H9 (cell line): ENCODE results near the gene APOC1. TPM values are rescaled to one million over a fixed set of nuclear protein-coding genes. Genes with fewer than 3 reads are reported as not detected.

Experiments
- DNase-seq: peaks from one replicate; pipeline ENCODE4 v3.0.0-alpha.2; 2017
- H2AFZ ChIP-seq: one replicate; pipeline ENCODE4 v1.6.1; 2013; ENCODE audit warnings: mild to moderate bottlenecking, low read length, control low read depth, moderate library complexity
- H2AK5ac ChIP-seq: 2 replicates; pipeline ENCODE4 v1.6.1; 2013; ENCODE audit warnings: low read length, control low read depth, mixed read lengths; ENCODE audit not compliant: insufficient read length
- H2BK120ac ChIP-seq: one replicate; pipeline ENCODE4 v1.6.1; 2013; ENCODE audit warnings: low read depth, mild to moderate bottlenecking, low read length, control low read depth, inconsistent platforms; ENCODE audit not compliant: poor library complexity, severe bottlenecking
- H2BK12ac ChIP-seq: 2 replicates; pipeline ENCODE4 v1.6.1; 2013; ENCODE audit warnings: low read length, control low read depth, mixed read lengths, low read depth; ENCODE audit not compliant: insufficient read length
- H2BK15ac ChIP-seq: 2 replicates; pipeline ENCODE4 v1.6.1; 2013; ENCODE audit warnings: low read depth, low read length, control low read depth
- H2BK20ac ChIP-seq: one replicate; pipeline ENCODE4 v1.6.1; 2013; ENCODE audit warnings: low read depth, mild to moderate bottlenecking, low read length, control low read depth, inconsistent platforms; ENCODE audit not compliant: poor library complexity, severe bottlenecking
- H2BK5ac ChIP-seq: 2 replicates; pipeline ENCODE4 v1.6.1; 2013; ENCODE audit warnings: low read length, control low read depth, mixed read lengths; ENCODE audit not compliant: insufficient read length
- H3K14ac ChIP-seq: 2 replicates; pipeline ENCODE4 v1.6.1; 2013; ENCODE audit warnings: low read length, control low read depth; ENCODE audit not compliant: insufficient read depth
- H3K18ac ChIP-seq: 2 replicates; pipeline ENCODE4 v1.6.1; 2013; ENCODE audit warnings: low read depth, mild to moderate bottlenecking, mixed read lengths, low read length, control low read depth; ENCODE audit not compliant: insufficient read length
- H3K23ac ChIP-seq: 2 replicates; pipeline ENCODE4 v1.6.1; 2013; ENCODE audit warnings: low read length, control low read depth, mixed read lengths, low read depth; ENCODE audit not compliant: insufficient read length
- H3K23me2 ChIP-seq: 2 replicates; pipeline ENCODE4 v1.6.1; 2013; ENCODE audit warnings: low read depth, mild to moderate bottlenecking, mixed read lengths, low read length, control low read depth; ENCODE audit not compliant: insufficient read length, poor library complexity, severe bottlenecking
- H3K27ac ChIP-seq: 2 replicates; pipeline ENCODE4 v1.5.1; 2013; ENCODE audit warnings: low read length, control low read depth, mixed read lengths, low read depth; ENCODE audit not compliant: insufficient read length
- H3K27me3 ChIP-seq: 2 replicates; pipeline ENCODE4 v1.6.1; 2013; ENCODE audit warnings: low read length, control low read depth, inconsistent platforms; ENCODE audit not compliant: insufficient read depth
- H3K4ac ChIP-seq: 2 replicates; pipeline ENCODE4 v1.6.1; 2013; ENCODE audit warnings: low read depth, mild to moderate bottlenecking, control low read depth, inconsistent platforms, low read length, moderate library complexity
- H3K4me1 ChIP-seq: 2 replicates; pipeline ENCODE4 v1.6.1; 2013; ENCODE audit warnings: low read length, control low read depth, inconsistent platforms; ENCODE audit not compliant: insufficient read depth
- H3K4me2 ChIP-seq: 2 replicates; pipeline ENCODE4 v1.6.1; 2013; ENCODE audit warnings: low read length, control low read depth, mixed read lengths; ENCODE audit not compliant: insufficient read length, insufficient read depth
- H3K56ac ChIP-seq: 2 replicates; pipeline ENCODE4 v1.6.1; 2013; ENCODE audit warnings: low read depth, mild to moderate bottlenecking, mixed read lengths, low read length, control low read depth; ENCODE audit not compliant: insufficient read length
- H3K79me1 ChIP-seq: 2 replicates; pipeline ENCODE4 v1.6.1; 2013; ENCODE audit warnings: low read depth, mild to moderate bottlenecking, moderate library complexity, low read length, control low read depth, inconsistent platforms; ENCODE audit not compliant: insufficient read depth, poor library complexity, severe bottlenecking
- H3K79me2 ChIP-seq: 2 replicates; pipeline ENCODE4 v1.6.1; 2013; ENCODE audit warnings: low read length, control low read depth, inconsistent platforms; ENCODE audit not compliant: insufficient read depth
- H3K9ac ChIP-seq: 2 replicates; pipeline ENCODE4 v1.6.1; 2013; ENCODE audit warnings: low read length, control low read depth, mixed read lengths; ENCODE audit not compliant: insufficient read length; ENCODE audit errors: extremely low read depth
- H3K9me3 ChIP-seq: one replicate; pipeline ENCODE4 v1.6.1; 2013; ENCODE audit warnings: low read depth, low read length, inconsistent platforms; ENCODE audit not compliant: control insufficient read depth
- H3T11ph ChIP-seq: one replicate; pipeline ENCODE4 v1.6.1; 2013; ENCODE audit warnings: mild to moderate bottlenecking, low read length, control low read depth, inconsistent platforms
- H4K20me1 ChIP-seq: one replicate; pipeline ENCODE4 v1.6.1; 2013; ENCODE audit not compliant: control insufficient read depth, insufficient read length, insufficient read depth
- H4K5ac ChIP-seq: 2 replicates; pipeline ENCODE4 v1.6.1; 2013; ENCODE audit warnings: low read depth, mild to moderate bottlenecking, mixed read lengths, low read length, control low read depth; ENCODE audit not compliant: insufficient read length
- H4K8ac ChIP-seq: replicated peaks from 2 replicates; pipeline ENCODE4 v1.6.1; 2013; ENCODE audit warnings: low read length, control low read depth, mixed read lengths, low read depth; ENCODE audit not compliant: insufficient read length
- H4K91ac ChIP-seq: 2 replicates; pipeline ENCODE4 v1.6.1; 2013; ENCODE audit warnings: low read depth, mild to moderate bottlenecking, moderate library complexity, mixed read lengths, low read length, control low read depth; ENCODE audit not compliant: insufficient read length
- H3K27ac Mint-ChIP-seq, 3 experiments: 2 replicates in 2 of 3; 3 replicates in 1 of 3; pipeline ENCODE4 v1.8.0; 2020 to 2021; ENCODE audit warnings: mixed read lengths in 3 of 3, mild to moderate bottlenecking in 1 of 3, moderate library complexity in 1 of 3
- H3K27me3 Mint-ChIP-seq: 2 replicates; pipeline ENCODE4 v1.8.0; 2021; ENCODE audit warnings: low read depth, mild to moderate bottlenecking, moderate library complexity, mixed read lengths
- H3K36me3 Mint-ChIP-seq, 3 experiments: 2 replicates in 2 of 3; 3 replicates in 1 of 3; pipeline ENCODE4 v1.8.0; 2020 to 2021; ENCODE audit warnings: low read depth in 3 of 3, mixed read lengths in 3 of 3; ENCODE audit not compliant: insufficient read depth in 1 of 3
- H3K4me1 Mint-ChIP-seq, 2 experiments: 2 replicates each; pipeline ENCODE4 v1.8.0; 2020; ENCODE audit warnings: mixed read lengths in 2 of 2
- H3K4me3 Mint-ChIP-seq, 2 experiments: 2 replicates in 1 of 2; 3 replicates in 1 of 2; pipeline ENCODE4 v1.8.0; 2020 to 2021; ENCODE audit warnings: mild to moderate bottlenecking in 2 of 2, mixed read lengths in 2 of 2, moderate library complexity in 1 of 2
- H3K9me3 Mint-ChIP-seq, 2 experiments: 2 replicates in 1 of 2; 3 replicates in 1 of 2; pipeline ENCODE4 v1.8.0; 2020; ENCODE audit warnings: mild to moderate bottlenecking in 2 of 2, mixed read lengths in 2 of 2, moderate library complexity in 1 of 2
- WGBS: extraction: QIAGEN DNeasy Blood & Tissue Kit; methylation state at CpG from one replicate; pipeline ENCODE4 v1.1.7; 2013; ENCODE audit warnings: missing lambda C conversion rate, low lambda C conversion rate, mixed read lengths; ENCODE audit not compliant: insufficient read length; ENCODE audit errors: extremely low coverage; 5-methylcytosine and 5-hydroxymethylcytosine counted together
- total RNA-seq: library from RNA; stranded (reverse); gene quantifications from 2 replicates; pipeline ENCODE4 v1.2.1, GENCODE V29; 2021
- TF ChIP-seq, protein P1 (sequence below): fragments of 200-600 bp; sonication (generic); conservative IDR thresholded peaks from 3 replicates; pipeline ENCODE4 v1.8.0; 2021; ENCODE audit warnings: antibody characterized with exemption, mild to moderate bottlenecking

APOC1 gene
- total RNA-seq, 1 experiment from 2014 or later, result 78.1 TPM

- H2BK120ac ChIP-seq, result no peak overlapping the region
- peak overlapping the region; percentile 97 to 100 for H3K4me3 Mint-ChIP-seq
- no peak overlapping the region for H4K91ac ChIP-seq
- H2BK5ac ChIP-seq, result peak overlapping the region; percentile 55
- H3K56ac ChIP-seq, result no peak overlapping the region
- TF ChIP-seq, protein P1, sequence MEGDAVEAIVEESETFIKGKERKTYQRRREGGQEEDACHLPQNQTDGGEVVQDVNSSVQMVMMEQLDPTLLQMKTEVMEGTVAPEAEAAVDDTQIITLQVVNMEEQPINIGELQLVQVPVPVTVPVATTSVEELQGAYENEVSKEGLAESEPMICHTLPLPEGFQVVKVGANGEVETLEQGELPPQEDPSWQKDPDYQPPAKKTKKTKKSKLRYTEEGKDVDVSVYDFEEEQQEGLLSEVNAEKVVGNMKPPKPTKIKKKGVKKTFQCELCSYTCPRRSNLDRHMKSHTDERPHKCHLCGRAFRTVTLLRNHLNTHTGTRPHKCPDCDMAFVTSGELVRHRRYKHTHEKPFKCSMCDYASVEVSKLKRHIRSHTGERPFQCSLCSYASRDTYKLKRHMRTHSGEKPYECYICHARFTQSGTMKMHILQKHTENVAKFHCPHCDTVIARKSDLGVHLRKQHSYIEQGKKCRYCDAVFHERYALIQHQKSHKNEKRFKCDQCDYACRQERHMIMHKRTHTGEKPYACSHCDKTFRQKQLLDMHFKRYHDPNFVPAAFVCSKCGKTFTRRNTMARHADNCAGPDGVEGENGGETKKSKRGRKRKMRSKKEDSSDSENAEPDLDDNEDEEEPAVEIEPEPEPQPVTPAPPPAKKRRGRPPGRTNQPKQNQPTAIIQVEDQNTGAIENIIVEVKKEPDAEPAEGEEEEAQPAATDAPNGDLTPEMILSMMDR, result no peak
- peak overlapping the region; percentile 100 for H3K27ac Mint-ChIP-seq
- no peaks in the 10 kb centered on the region for H3K4me1 ChIP-seq
- peaks cover 17 to 30% of the 10 kb centered on the region in 2 experiments for H3K4me1 Mint-ChIP-seq
- peaks cover 8% of the 10 kb centered on the region for H3K79me1 ChIP-seq
- peaks cover 0 to 9% (median 5%) of the 10 kb centered on the region in 3 experiments; a peak in 6 of 7 replicates for H3K36me3 Mint-ChIP-seq
- H3K18ac ChIP-seq, result no peak overlapping the region
- no CpG with 5 or more reads among the region's 13 CpGs for WGBS
- H3T11ph ChIP-seq, result no peak overlapping the region
- H2AK5ac ChIP-seq, result no peak overlapping the region
- no peaks in the 10 kb centered on the region; a peak in 1 of 5 replicates for H3K9me3 Mint-ChIP-seq
- peaks cover 2% of the 10 kb centered on the region; the same call in 1 of the 2 replicates for H3K27me3 Mint-ChIP-seq
- H4K8ac ChIP-seq, result no peak overlapping the region
- no peak overlapping the region for H3K4ac ChIP-seq
- H3K4me2 ChIP-seq, result peak overlapping the region; percentile 93
- H3K9ac ChIP-seq, result peak overlapping the region; percentile 99
- no peak overlapping the region for H3K14ac ChIP-seq
- H2AFZ ChIP-seq, result peak overlapping the region; percentile 63
- H2BK15ac ChIP-seq, result no peak overlapping the region
- H3K9me3 ChIP-seq, result no peaks in the 10 kb centered on the region
- H3K23ac ChIP-seq, result no peak overlapping the region
- no peak overlapping the region for H2BK20ac ChIP-seq
- H3K27ac ChIP-seq, result peak overlapping the region; percentile 29
- H3K27me3 ChIP-seq, result no peaks in the 10 kb centered on the region
- H2BK12ac ChIP-seq, result no peak overlapping the region
- no peak overlapping the region for H4K5ac ChIP-seq
- peaks cover 28% of the 10 kb centered on the region; the same call in 1 of the 2 replicates for H3K79me2 ChIP-seq
- H3K23me2 ChIP-seq, result peaks cover 10% of the 10 kb centered on the region
- H4K20me1 ChIP-seq, result peaks cover 6% of the 10 kb centered on the region
- no peak for DNase-seq
Measured at GRCh38 chr19:44954278-44954648, 39.9 kb downstream of the APOC1 start.
